ENCODE measurements around the gene KLC4. TPM values are rescaled to one million over a fixed set of nuclear protein-coding genes. Genes with fewer than 3 reads are reported as not detected.
A peak's percentile ranks its signal among the peaks of the same experiment; 100 is the strongest.

KLC4 gene
- total RNA-seq, 1 donor from 2014 or later: 73.8 TPM

GRCh38 chr6:43053545-43054205 lies 5.8 kb upstream of the KLC4 start, which contains the start of gene CUL7:
Gene CUL7 (minus strand): TSS chr6:43053851. CDS start chr6:43052788, 1,063 bp downstream.
- TF ChIP-seq CTCF (IDR thresholded peaks at IDR 0.05; ENCODE audit: unreplicated experiment): no peak
- H3K36me3 Mint-ChIP-seq (ENCODE audit: insufficient read depth): peaks cover 13% of the 10 kb centered on the region
- H3K4me1 Mint-ChIP-seq (ENCODE audit: low read depth): peaks cover 28% of the 10 kb centered on the region
- H3K4me3 Mint-ChIP-seq (ENCODE audit: low read depth): peak within 1 kb of the TSS; percentile 95
- DNase-seq (ENCODE audit: low spot score, unreplicated experiment): peak; percentile 74
- no peaks in the 10 kb centered on the region for H3K27me3 Mint-ChIP-seq
- no peaks in the 10 kb centered on the region for H3K9me3 Mint-ChIP-seq (ENCODE audit: low read depth)
- peak within 1 kb of the TSS; percentile 92 for H3K27ac Mint-ChIP-seq

- H3K9me3 Mint-ChIP-seq (ENCODE audit: low read depth): no peaks in the 10 kb centered on the region
- H3K27ac Mint-ChIP-seq: peak overlapping the region; percentile 88
- peaks cover 30% of the 10 kb centered on the region for H3K4me1 Mint-ChIP-seq (ENCODE audit: low read depth)
- TF ChIP-seq CTCF (IDR thresholded peaks at IDR 0.05; ENCODE audit: unreplicated experiment): no peak
- DNase-seq (ENCODE audit: low spot score, unreplicated experiment): no peak
- H3K36me3 Mint-ChIP-seq (ENCODE audit: insufficient read depth): peaks cover 13% of the 10 kb centered on the region
- peak overlapping the region; percentile 95 for H3K4me3 Mint-ChIP-seq (ENCODE audit: low read depth)
- H3K27me3 Mint-ChIP-seq: no peaks in the 10 kb centered on the region
Measured at GRCh38 chr6:43054206-43054943, 5.1 kb upstream of the KLC4 start.

- no peak for TF ChIP-seq CTCF (IDR thresholded peaks at IDR 0.05; ENCODE audit: unreplicated experiment)
- peaks cover 40% of the 10 kb centered on the region for H3K4me1 Mint-ChIP-seq (ENCODE audit: low read depth)
- H3K9me3 Mint-ChIP-seq (ENCODE audit: low read depth): no peaks in the 10 kb centered on the region
- H3K27ac Mint-ChIP-seq: no peak overlapping the region
- DNase-seq (ENCODE audit: low spot score, unreplicated experiment): no peak
- H3K36me3 Mint-ChIP-seq (ENCODE audit: insufficient read depth): peaks cover 6% of the 10 kb centered on the region
- no peaks in the 10 kb centered on the region for H3K27me3 Mint-ChIP-seq
- no peak overlapping the region for H3K4me3 Mint-ChIP-seq (ENCODE audit: low read depth)
Measured at GRCh38 chr6:43055966-43056365, 3.5 kb upstream of the KLC4 start.

GRCh38 chr6:43058531-43058930 lies 900 bp upstream of the KLC4 start:
- Mint-ChIP-seq H3K4me1 (ENCODE audit: low read depth) (peaks cover 27% of the 10 kb centered on the region), H3K27ac (peak overlapping the region; percentile 99), H3K4me3 (ENCODE audit: low read depth) (peak overlapping the region; percentile 98), H3K36me3 (ENCODE audit: insufficient read depth) (peaks cover 2% of the 10 kb centered on the region), H3K9me3 (ENCODE audit: low read depth) (no peaks in the 10 kb centered on the region), H3K27me3 (no peaks in the 10 kb centered on the region)
- no peak for TF ChIP-seq CTCF (IDR thresholded peaks at IDR 0.05; ENCODE audit: unreplicated experiment)
- DNase-seq (ENCODE audit: low spot score, unreplicated experiment): no peak

GRCh38 chr6:43060034-43060754 lies 763 bp downstream of the KLC4 start:
- Mint-ChIP-seq H3K36me3 (ENCODE audit: insufficient read depth) (peaks cover 6% of the 10 kb centered on the region), H3K9me3 (ENCODE audit: low read depth) (no peaks in the 10 kb centered on the region), H3K4me1 (ENCODE audit: low read depth) (peaks cover 24% of the 10 kb centered on the region), H3K27ac (peak overlapping the region; percentile 99), H3K4me3 (ENCODE audit: low read depth) (peak overlapping the region; percentile 98), H3K27me3 (no peaks in the 10 kb centered on the region)
- no peak for TF ChIP-seq CTCF (IDR thresholded peaks at IDR 0.05; ENCODE audit: unreplicated experiment)
- DNase-seq (ENCODE audit: low spot score, unreplicated experiment): no peak
